ENCODE data around the gene WFS1.

Gene WFS1

GRCh38 chr4:6351246-6352000 is 81.8 kb downstream of the WFS1 start:
- in situ Hi-C loops (cut with MboI; ENCODE audit: low sequenced_read_pairs) = no loop called here

DNA sequence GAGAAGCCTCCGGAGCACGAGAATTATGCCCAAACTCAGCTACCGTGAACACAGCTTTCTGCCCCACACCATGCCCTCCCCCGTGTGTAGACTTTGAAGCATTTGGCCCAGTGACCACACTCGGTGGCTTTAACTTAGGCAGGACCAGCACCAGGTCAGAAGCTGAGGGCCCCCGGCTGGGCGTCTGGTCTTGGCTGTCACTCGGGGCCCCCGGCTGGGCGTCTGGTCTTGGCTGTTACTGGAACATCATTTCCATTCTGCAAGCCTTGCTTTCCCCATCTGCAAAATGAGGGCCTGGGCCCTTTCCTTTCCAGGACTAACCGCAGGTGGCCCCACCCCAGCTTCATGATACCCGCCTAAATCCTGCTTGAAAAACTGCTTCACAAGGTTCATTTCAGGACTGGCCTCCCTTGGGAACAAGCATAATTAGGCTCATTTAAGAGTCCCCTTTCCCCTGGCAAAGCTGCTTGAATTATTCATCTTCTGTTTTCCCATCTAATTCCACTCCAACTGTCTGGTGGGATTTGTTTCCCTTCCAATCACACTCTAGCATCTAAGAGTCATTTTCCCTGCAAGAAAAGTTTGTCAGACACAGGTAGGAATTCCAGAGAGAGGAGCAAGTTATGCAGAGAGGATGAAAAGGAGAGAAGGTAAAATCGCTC is 82.5 kb downstream of the WFS1 start:
- in situ Hi-C loops (cut with MboI; ENCODE audit: low sequenced_read_pairs) = no loop called here
